ENCODE results near the gene CRACR2B. TPM values are rescaled to one million over a fixed set of nuclear protein-coding genes. Genes with fewer than 3 reads are reported as not detected.

The CRACR2B gene
- total and polyA plus RNA-seq, 2 of the 13 experiments (the other 11 are each of a cell fraction or from before 2014, with no cell fraction given), result 14.9 to 21.0 TPM

DNA sequence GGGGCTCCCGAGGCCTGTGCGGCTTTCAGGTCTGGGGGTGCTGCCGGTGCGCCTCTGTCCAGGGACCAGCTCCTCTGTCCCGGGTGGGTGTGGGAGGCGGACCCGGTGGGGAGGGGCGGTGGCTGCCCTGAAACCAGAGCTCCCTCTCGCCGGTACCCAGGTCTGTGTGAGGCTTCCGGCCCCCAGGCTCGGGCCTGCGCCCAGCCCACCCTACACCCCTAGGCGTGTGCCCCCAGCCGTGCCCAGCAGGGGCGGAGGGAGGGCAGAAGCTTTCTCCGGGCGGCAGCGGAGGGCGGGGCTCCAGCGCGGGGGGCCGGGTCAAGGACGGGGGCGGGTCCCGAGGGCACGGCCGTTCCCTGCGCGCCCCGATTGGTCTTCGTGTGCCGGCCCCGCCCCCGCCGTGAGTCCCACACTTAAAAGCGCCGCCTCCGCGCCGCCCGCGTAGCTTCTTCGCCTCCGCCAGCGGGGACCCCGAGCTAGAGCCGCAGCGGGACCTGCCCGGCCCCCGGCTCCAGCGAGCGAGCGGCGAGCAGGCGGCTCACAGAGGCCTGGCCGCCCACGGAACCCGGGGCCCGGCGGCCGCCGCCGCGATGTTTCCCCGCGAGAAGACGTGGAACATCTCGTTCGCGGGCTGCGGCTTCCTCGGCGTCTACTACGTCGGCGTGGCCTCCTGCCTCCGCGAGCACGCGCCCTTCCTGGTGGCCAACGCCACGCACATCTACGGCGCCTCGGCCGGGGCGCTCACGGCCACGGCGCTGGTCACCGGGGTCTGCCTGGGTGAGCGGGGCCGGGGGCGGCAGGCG is 8.4 kb upstream of the CRACR2B start (continued):
- no peak for TF ChIP-seq BRCA1 (CRISPR knock-in tag; IDR thresholded peaks at IDR 0.05)
- TF ChIP-seq, protein P1, sequence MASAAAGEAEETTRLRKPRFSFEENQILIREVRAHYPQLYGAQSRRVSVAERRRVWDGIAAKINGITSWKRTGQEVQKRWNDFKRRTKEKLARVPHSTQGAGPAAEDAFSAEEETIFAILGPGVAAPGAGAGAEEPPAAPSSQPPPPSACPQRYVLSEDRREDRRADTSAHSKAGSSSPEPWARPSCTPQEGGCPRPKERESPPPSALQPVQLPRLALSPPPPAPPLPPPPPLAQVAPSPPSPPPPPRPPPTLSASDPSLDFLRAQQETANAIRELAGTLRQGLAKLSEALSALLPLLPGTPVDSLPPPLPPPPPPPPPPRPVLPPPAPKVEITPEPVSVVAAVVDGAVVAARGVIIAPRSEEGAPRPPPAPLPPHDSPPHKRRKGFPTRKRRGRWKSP (CRISPR knock-in tag; IDR thresholded peaks at IDR 0.05), result peak; percentile 3; the same call in 1 of the 2 replicates
- TF ChIP-seq POLR2AphosphoS5 (IDR thresholded peaks at IDR 0.05; ENCODE audit: low read depth, low read length), result peak; percentile 92
- TF ChIP-seq ZNF367 (CRISPR knock-in tag; IDR thresholded peaks at IDR 0.05; ENCODE audit: borderline replicate concordance), result no peak
- no peak for TF ChIP-seq PPARG (CRISPR knock-in tag; conservative IDR thresholded peaks at IDR 0.05)
- TF ChIP-seq MTA1 (CRISPR knock-in tag; IDR thresholded peaks at IDR 0.05; ENCODE audit: borderline replicate concordance), result peak; percentile 16; the same call in 1 of the 2 replicates
- TF ChIP-seq, protein P2, sequence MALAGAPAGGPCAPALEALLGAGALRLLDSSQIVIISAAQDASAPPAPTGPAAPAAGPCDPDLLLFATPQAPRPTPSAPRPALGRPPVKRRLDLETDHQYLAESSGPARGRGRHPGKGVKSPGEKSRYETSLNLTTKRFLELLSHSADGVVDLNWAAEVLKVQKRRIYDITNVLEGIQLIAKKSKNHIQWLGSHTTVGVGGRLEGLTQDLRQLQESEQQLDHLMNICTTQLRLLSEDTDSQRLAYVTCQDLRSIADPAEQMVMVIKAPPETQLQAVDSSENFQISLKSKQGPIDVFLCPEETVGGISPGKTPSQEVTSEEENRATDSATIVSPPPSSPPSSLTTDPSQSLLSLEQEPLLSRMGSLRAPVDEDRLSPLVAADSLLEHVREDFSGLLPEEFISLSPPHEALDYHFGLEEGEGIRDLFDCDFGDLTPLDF (CRISPR knock-in tag; IDR thresholded peaks at IDR 0.05), result no peak
- TF ChIP-seq, protein P3, sequence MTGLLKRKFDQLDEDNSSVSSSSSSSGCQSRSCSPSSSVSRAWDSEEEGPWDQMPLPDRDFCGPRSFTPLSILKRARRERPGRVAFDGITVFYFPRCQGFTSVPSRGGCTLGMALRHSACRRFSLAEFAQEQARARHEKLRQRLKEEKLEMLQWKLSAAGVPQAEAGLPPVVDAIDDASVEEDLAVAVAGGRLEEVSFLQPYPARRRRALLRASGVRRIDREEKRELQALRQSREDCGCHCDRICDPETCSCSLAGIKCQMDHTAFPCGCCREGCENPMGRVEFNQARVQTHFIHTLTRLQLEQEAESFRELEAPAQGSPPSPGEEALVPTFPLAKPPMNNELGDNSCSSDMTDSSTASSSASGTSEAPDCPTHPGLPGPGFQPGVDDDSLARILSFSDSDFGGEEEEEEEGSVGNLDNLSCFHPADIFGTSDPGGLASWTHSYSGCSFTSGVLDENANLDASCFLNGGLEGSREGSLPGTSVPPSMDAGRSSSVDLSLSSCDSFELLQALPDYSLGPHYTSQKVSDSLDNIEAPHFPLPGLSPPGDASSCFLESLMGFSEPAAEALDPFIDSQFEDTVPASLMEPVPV (CRISPR knock-in tag; IDR thresholded peaks at IDR 0.05), result peak; percentile 54; the same call in 1 of the 2 replicates
- TF ChIP-seq GABPB1 (CRISPR knock-in tag; IDR thresholded peaks at IDR 0.05), result peak; percentile 31; the same call in 1 of the 2 replicates
- 0 out of 2 replicates have a peak, but pooled peaks have one; percentile 76 for TF ChIP-seq ZNF383 (CRISPR knock-in tag; IDR thresholded peaks at IDR 0.05; ENCODE audit: borderline replicate concordance)
- 0 out of 2 replicates have a peak, but pooled peaks have one; percentile 11 for TF ChIP-seq ZNF224 (CRISPR knock-in tag; IDR thresholded peaks at IDR 0.05)
- no peak for TF ChIP-seq ZNF781 (CRISPR knock-in tag; IDR thresholded peaks at IDR 0.05; ENCODE audit: borderline replicate concordance, not compliant biosample characterization)
- TF ChIP-seq ZNF766 (CRISPR knock-in tag; IDR thresholded peaks at IDR 0.05; ENCODE audit: borderline replicate concordance), result no peak
- peak; percentile 96 for TF ChIP-seq POLR2G (IDR thresholded peaks at IDR 0.05; ENCODE audit: low read depth, low read length)
- no peak for TF ChIP-seq NFE2L2 (IDR thresholded peaks at IDR 0.05; ENCODE audit: low read length)
- peak; percentile 65 for TF ChIP-seq ASH2L (IDR thresholded peaks at IDR 0.05; ENCODE audit: insufficient read length, low read depth, low read length)
- TF ChIP-seq TAF1 (CRISPR knock-in tag; IDR thresholded peaks at IDR 0.05), result peak; percentile 51
- TF ChIP-seq, protein P4, sequence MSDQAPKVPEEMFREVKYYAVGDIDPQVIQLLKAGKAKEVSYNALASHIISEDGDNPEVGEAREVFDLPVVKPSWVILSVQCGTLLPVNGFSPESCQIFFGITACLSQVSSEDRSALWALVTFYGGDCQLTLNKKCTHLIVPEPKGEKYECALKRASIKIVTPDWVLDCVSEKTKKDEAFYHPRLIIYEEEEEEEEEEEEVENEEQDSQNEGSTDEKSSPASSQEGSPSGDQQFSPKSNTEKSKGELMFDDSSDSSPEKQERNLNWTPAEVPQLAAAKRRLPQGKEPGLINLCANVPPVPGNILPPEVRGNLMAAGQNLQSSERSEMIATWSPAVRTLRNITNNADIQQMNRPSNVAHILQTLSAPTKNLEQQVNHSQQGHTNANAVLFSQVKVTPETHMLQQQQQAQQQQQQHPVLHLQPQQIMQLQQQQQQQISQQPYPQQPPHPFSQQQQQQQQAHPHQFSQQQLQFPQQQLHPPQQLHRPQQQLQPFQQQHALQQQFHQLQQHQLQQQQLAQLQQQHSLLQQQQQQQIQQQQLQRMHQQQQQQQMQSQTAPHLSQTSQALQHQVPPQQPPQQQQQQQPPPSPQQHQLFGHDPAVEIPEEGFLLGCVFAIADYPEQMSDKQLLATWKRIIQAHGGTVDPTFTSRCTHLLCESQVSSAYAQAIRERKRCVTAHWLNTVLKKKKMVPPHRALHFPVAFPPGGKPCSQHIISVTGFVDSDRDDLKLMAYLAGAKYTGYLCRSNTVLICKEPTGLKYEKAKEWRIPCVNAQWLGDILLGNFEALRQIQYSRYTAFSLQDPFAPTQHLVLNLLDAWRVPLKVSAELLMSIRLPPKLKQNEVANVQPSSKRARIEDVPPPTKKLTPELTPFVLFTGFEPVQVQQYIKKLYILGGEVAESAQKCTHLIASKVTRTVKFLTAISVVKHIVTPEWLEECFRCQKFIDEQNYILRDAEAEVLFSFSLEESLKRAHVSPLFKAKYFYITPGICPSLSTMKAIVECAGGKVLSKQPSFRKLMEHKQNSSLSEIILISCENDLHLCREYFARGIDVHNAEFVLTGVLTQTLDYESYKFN (CRISPR knock-in tag; conservative IDR thresholded peaks at IDR 0.05), result no peak; the same call in 1 of the 2 replicates
- TF ChIP-seq, protein P5, sequence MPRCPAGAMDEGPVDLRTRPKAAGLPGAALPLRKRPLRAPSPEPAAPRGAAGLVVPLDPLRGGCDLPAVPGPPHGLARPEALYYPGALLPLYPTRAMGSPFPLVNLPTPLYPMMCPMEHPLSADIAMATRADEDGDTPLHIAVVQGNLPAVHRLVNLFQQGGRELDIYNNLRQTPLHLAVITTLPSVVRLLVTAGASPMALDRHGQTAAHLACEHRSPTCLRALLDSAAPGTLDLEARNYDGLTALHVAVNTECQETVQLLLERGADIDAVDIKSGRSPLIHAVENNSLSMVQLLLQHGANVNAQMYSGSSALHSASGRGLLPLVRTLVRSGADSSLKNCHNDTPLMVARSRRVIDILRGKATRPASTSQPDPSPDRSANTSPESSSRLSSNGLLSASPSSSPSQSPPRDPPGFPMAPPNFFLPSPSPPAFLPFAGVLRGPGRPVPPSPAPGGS (CRISPR knock-in tag; IDR thresholded peaks at IDR 0.05), result peak; percentile 67; the same call in 1 of the 2 replicates

All from HepG2 (cell line).